K562 (cell line): ENCODE measurements around the gene RNF112. TPM values are rescaled to one million over a fixed set of nuclear protein-coding genes. Genes with fewer than 3 reads are reported as not detected.

Experiments used
- DACH1 ChIP-seq: fragments of 450-650 bp; IDR thresholded peaks from 2 replicates; pipeline ENCODE4 v1.6.1; 2018; ENCODE audit not compliant: partially characterized antibody
- MCM3 ChIP-seq: fragments of 450-650 bp; IDR thresholded peaks from 2 replicates; pipeline ENCODE4 v1.6.1; 2016
- MGA ChIP-seq: fragments of 450-650 bp; IDR thresholded peaks from 2 replicates; pipeline ENCODE4 v1.6.1; 2016; ENCODE audit warnings: mild to moderate bottlenecking, moderate library complexity
- RAD21 ChIP-seq, 2 experiments: fragments of 250-450 bp in 1 of 2; fragments of 450-650 bp in 1 of 2; sonication (Bioruptor Pico) in 1 of 2; formaldehyde crosslinking in 1 of 2; IDR thresholded peaks in 1 of 2; conservative IDR thresholded peaks in 1 of 2; 2 replicates each; pipeline versions ENCODE4 v1.4.0 to v1.8.0; 2020 to 2022; ENCODE audit warnings: mild to moderate bottlenecking in 2 of 2, moderate library complexity in 1 of 2
- RFX1 ChIP-seq: fragments of 450-650 bp; IDR thresholded peaks from 2 replicates; pipeline ENCODE4 v1.6.1; 2016; ENCODE audit warnings: mild to moderate bottlenecking, moderate library complexity
- polyA plus RNA-seq, 8 experiments: library from polyadenylated mRNA; depleted of rRNA in 4 of 8; stranded (reverse) in 5 of 8; unstranded in 3 of 8; fragments of >200 nt; fragmentation: Nextera tagmentation in 2 of 8; fragmentation: Illumina TruSeq in 1 of 8; extraction: Ambion mirVana in 2 of 8; extraction: Trizol in 1 of 8; gene quantifications; 2 replicates each; pipeline versions ENCODE4 v1.2.1 to v1.2.3, GENCODE V29; 2011 to 2014; ENCODE audit warnings: inconsistent platforms in 1 of 8, missing spikeins in 1 of 8
- total RNA-seq, 7 experiments: library from RNA; depleted of rRNA in 6 of 7; stranded (reverse); fragments of >200 nt in 6 of 7; fragmentation: Illumina TruSeq in 2 of 7; extraction: Trizol in 2 of 7; gene quantifications; 2 replicates each; pipeline versions ENCODE4 v1.2.1 to v1.2.3, GENCODE V29; 2011 to 2021; ENCODE audit warnings: low replicate concordance in 1 of 7

RNF112 gene
- total and polyA plus RNA-seq, 9 of the 15 experiments (the other 6 are each of a cell fraction or from before 2014, with no cell fraction given) = 0.05 TPM; not detected in 8

- TF ChIP-seq MGA = no peak
- no peak for TF ChIP-seq DACH1
- TF ChIP-seq MCM3 = no peak
- peak; percentile 76 for TF ChIP-seq RFX1
- TF ChIP-seq RAD21 (CRISPR knock-in tag; conservative IDR thresholded peaks at IDR 0.05 in 1 of 2, IDR thresholded peaks at IDR 0.05 in 1 of 2) = peak in 1 of 2 experiments; percentile 37; a peak in 1 of 4 replicates
Measured at GRCh38 chr17:19410875-19411620, at the start of gene RNF112 (continued).
